G401 (cell line): Measurements from ENCODE around the gene SQOR. TPM values are rescaled to one million over a fixed set of nuclear protein-coding genes. Genes with fewer than 3 reads are reported as not detected.

Experiments
- DNase-seq: peaks from one replicate; pipeline ENCODE4 v3.0.0-alpha.2; 2015; ENCODE audit warnings: low spot score
- in situ Hi-C: cut with HindIII; loops from 2 replicates; pipeline ENCODE4 v1.10.0; 2016; ENCODE audit warnings: low sequenced_read_pairs, mixed read lengths
- total RNA-seq: library from RNA; depleted of rRNA; stranded (reverse); fragments of >200 nt; shearing (Covaris generic); gene quantifications from 2 replicates; pipeline ENCODE4 v1.2.3, GENCODE V29; 2014

Gene SQOR
- total RNA-seq, 1 experiment from 2014 or later = 80.3 TPM

- DNase-seq = no peak
- in situ Hi-C loops = no loop called here
Measured at GRCh38 chr15:45690581-45691260, 55.9 kb downstream of the SQOR start.

GRCh38 chr15:45701108-45701507, 66.3 kb downstream of the SQOR start:
- in situ Hi-C loops = no loop called here
- DNase-seq = no peak

GRCh38 chr15:45702041-45702440, 67.2 kb downstream of the SQOR start:
- DNase-seq = no peak
- in situ Hi-C loops = no loop called here

GRCh38 chr15:45703670-45704328, 69.0 kb downstream of the SQOR start:
- DNase-seq = no peak
- in situ Hi-C loops = no loop called here

GRCh38 chr15:45704329-45705249, 69.8 kb downstream of the SQOR start:
- in situ Hi-C loops = no loop called here
- DNase-seq = no peak

GRCh38 chr15:45705510-45706473, 71.0 kb downstream of the SQOR start:
- peak; percentile 88 for DNase-seq
- in situ Hi-C loops = no loop called here

GRCh38 chr15:45710657-45711056, 75.8 kb downstream of the SQOR start:
- in situ Hi-C loops = no loop called here
- no peak for DNase-seq

- DNase-seq = peak; percentile 73
- in situ Hi-C loops = no loop called here
Measured at GRCh38 chr15:45714590-45715488, 80.0 kb downstream of the SQOR start.

GRCh38 chr15:45715528-45715927, 80.7 kb downstream of the SQOR start:
- peak; percentile 40 for DNase-seq
- in situ Hi-C loops = no loop called here

- in situ Hi-C loops = no loop called here
- no peak for DNase-seq
Measured at GRCh38 chr15:45719490-45719889, 84.7 kb downstream of the SQOR start.

GRCh38 chr15:45720183-45720582, 85.4 kb downstream of the SQOR start:
- in situ Hi-C loops = no loop called here
- DNase-seq = no peak

GRCh38 chr15:45728641-45729040, 93.8 kb downstream of the SQOR start:
- in situ Hi-C loops = no loop called here

GRCh38 chr15:45729141-45729540, 94.3 kb downstream of the SQOR start:
- DNase-seq = no peak
- in situ Hi-C loops = no loop called here

More at GRCh38 chr15:45728641-45729040, 93.8 kb downstream of the SQOR start:
- no peak for DNase-seq

- DNase-seq = no peak
Measured at GRCh38 chr15:45731343-45731742, 96.5 kb downstream of the SQOR start.

GRCh38 chr15:45732662-45733061, 97.8 kb downstream of the SQOR start:
- DNase-seq = peak; percentile 64
- in situ Hi-C loops = no loop called here

More at GRCh38 chr15:45731343-45731742, 96.5 kb downstream of the SQOR start:
- in situ Hi-C loops = no loop called here

- no peak for DNase-seq
- in situ Hi-C loops = no loop called here
Measured at GRCh38 chr15:45734260-45734711, 99.5 kb downstream of the SQOR start.
